HG02798 (cell line): ENCODE results near the gene POMGNT1.
"Not testable (repeated sequence)": the region's sequence is repeated elsewhere in the genome, so short reads cannot be mapped to it uniquely, and the experiment has no call there.

Experiments
- ATAC-seq: cut with Tn5 transposase; IDR thresholded peaks from one replicate; pipeline ENCODE4 v1.9.1; 2021; ENCODE audit warnings: mild to moderate bottlenecking; ENCODE audit not compliant: unreplicated experiment, poor library complexity

The POMGNT1 gene

DNA sequence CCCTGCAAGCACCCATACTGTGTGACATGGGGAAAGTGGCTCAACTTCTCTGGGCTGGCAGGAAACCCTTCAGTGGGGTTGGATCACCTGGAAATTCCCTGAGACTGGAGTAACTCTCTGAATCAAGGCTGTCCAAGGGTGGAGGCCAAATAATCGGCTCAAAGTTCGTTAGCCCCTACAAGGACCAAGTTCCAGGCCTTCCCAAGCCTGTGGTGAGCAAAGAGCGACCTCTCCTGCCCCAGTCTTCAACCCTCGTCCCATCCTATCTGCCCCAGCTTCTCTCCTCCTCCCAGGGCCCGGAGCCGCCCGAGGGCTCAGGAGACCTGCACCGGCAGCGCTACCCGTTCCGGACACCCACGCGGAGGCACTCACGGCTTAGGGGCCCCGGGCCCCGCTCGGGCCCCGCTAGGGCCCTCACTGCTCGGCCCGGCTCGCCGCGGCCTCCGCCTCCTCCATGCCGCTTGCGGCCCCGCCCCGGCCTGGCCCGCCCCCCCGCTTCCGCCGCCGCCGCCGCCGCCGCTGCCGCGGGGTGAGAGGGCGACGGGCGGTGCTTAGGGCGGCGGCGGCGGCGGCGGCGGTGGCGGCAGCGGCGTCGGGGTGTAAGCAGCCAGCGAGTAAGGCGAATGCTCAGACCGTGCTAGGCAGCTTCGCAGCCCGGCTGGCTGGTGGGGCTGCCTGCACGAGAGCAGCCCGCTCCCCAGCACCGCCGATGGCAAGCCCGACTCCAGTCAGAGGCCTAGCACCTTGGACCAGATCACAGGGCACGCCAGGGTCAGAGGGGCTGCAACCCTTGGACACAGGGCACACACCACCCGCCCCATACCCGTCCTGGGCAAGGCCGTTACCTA lies at the start of gene POMGNT1:
TSS of gene POMGNT1 (minus strand) at position 471 of the 848 bp plus-strand sequence. CDS start 613 bp downstream, outside the sequence.
- ATAC-seq, result peak; percentile 92

DNA sequence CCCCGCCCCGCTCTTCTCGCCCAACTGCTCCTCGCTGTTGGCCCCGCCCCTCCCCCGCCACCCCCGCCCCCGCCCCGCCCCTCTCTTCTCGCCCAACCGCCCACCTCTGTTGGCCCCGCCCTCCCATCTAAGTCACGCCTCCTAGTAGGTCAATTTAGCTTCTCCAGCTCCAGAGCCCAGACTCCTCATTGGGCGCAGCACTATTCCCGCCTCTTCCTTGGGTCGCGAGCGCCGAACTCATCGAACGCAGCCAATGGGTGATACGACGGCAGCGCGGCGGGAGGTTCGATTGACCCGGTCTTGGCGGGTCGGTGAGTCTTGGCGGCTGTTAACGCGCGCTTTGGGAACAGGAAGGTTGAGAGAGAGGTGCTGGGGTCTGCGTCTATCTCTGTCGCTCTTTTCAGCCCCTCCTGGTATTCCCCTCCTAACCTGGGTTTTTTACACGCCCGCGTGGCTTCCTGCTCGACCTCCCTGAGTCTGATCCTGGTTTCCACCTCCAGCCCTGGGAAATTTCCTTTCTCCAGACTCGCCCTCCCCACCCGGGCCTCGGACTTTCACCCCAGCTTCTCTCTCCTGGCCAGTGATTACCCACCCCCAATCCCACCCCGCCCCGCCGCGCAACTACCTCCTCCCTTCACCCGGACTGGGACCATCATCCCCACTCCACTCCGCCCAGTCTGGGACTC lies 49.3 kb upstream of the POMGNT1 start, which contains the start of gene RAD54L:
TSS of gene RAD54L (plus strand) at position 328 of the 686 bp plus-strand sequence. CDS start 643 bp downstream, outside the sequence.
- peak; percentile 96 for ATAC-seq

DNA sequence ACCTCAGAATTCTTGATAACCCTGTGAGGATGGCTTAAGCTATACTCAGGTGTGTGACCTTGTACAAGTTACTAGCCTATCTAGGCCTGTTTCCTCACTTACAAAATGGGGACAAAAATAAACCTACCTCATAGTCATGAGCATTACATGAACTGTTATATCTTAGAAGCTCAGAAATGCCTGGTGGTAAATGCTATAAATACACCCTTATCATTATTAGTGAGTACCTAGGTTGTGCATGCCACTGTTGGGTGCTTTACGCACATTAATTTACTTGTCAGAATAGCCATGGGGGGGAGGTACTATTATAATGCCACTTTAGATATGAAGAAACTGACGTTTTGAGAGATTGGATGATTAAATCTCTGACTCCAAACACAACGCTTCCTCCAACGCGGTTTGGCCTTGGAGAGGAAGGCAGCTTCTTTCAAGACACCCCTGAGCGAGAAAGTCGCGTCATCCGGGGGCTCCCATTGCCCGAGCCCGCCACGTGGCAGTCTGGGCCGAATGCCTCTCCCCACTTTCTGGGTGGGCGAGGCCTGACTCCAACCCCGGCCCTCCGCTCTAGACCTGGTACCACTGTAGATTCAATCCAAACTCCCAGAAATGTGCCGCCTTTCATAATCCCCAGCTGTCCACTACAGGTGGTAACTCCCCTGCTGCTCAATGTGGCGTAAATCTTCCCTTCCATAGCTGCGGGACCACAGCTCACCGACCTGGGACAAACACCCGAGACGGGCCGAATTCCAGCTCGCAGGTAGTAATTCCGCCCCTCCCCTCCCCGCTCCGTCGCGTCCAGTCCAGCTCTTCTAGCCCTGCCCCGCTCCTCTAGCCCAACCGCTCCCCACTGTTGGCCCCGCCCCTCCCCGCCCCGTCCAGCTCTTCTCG lies 48.6 kb upstream of the POMGNT1 start:
- ATAC-seq, result peak; percentile 66

DNA sequence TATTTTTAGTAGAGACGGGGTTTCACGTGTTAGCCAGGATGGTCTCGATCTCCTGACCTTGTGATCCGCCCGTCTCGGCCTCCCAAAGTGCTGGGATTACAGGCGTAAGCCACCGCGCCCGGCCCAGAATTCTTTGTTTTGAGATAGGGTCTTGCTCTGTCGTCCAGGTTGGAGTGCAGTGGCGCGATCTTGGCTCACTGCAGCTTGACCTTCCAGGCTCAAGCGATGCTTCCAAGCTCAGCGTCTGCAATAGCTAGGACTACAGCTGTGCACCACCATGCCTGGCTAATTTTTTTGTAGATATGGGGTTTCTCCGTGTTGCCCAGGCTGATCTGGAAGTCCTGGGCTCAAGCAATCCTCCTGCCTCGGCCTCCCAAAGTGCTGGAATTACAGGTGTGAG lies 47.9 kb upstream of the POMGNT1 start:
- ATAC-seq, result not testable (repeated sequence)

DNA sequence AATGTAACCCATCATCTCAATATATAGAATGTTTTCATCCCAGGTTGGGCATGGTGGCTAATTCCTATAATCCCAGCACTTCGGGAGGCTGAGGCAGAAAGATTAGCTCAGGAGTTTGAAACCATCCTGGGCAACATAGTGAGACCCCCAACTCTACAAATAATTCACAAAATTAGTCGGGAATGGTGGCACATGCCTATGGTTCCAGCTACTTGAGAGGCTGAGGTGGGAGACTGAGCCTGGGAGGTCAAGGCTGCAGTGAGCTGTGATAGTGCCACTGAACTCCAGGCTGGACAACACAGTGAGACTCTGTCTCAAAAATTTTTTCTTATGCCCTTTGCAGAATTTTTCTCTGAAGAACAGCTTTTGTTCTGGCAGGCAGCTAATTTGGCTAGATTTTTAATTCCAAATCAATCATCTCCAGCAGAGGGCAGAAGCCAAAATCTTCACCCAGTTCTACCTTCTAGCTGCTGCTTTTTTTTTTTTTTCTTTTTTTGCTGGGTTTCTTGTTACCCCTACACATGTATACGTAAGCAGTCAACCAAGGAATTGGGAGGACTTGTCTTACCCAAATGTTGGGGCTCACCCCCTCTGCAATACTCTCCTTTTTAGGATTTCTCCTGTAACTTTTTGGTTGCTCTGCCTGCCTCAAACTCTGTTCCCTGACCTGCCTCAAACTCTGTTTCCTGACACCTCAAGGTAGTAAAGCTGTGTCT lies 46.6 kb upstream of the POMGNT1 start:
- no peak for ATAC-seq

DNA sequence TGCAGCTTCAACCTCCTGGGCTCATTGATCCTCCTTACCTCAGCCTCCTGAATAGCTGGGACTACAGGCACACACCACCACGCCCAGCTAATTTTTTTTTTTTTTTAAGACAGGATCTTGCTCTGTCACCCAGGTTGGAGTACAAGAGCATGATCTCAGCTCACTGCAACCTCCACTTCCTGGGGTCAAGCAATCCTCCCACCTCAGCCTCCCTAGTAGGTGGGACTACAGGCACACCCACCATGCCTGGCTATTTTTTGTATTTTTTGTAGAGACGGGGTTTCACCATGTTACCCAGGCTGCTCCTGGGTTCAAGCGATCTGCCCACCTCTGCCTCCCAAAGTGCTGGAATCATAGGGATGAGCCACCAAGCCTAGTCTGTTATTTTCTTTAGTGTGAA lies 45.6 kb upstream of the POMGNT1 start:
- ATAC-seq, result not testable (repeated sequence)

DNA sequence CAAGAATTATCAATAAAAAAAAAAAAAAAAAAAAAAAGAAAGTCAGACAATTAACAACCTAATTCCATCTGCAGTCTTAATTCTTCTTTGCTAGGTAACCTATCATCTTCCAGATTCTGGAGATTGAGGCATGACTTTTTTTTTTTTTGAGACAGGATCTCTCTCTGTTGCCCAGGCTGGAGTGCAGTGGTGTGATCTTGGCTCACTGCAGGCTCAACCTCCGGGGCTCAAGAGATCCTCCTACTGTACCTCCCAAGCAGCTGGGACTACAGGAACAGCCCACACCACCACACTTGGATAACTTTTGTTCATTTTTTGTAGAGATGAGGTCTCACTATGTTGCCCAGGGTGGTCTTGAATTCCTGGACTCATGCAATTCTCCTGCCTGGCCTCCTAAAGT lies 44.7 kb upstream of the POMGNT1 start:
- ATAC-seq, result no peak

DNA sequence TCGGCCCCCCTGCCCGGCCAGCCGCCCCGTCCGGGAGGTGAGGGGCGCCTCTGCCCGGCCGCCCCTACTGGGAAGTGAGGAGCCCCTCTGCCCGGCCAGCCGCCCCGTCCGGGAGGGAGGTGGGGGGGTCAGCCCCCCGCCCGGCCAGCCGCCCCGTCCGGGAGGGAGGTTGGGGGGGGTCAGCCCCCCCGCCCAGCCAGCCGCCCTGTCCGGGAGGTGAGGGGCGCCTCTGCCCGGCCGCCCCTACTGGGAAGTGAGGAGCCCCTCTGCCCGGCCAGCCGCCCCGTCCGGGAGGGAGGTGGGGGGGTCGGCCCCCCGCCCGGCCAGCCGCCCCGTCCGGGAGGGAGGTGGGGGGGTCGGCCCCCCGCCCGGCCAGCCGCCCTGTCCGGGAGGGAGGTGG lies 43.5 kb upstream of the POMGNT1 start:
- ATAC-seq, result not testable (repeated sequence)

DNA sequence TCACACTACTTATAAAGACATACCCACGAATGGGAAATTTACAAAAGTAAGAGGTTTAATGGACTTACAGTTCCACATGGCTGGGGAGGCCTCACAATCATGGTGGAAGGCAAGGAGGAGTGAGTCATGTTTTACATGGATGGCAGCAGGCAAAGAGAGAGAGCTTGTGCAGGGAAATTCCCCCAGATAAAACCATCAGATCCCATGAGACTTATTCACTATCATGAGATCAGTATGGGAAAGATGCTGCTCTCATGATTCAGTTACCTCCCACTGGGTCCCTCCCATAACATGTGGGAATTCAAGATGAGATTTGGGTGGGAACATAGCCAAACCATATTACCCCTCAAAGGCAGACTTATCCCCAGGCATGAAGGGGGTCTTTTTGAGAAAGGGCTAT lies 40.6 kb upstream of the POMGNT1 start:
- not testable (repeated sequence) for ATAC-seq

DNA sequence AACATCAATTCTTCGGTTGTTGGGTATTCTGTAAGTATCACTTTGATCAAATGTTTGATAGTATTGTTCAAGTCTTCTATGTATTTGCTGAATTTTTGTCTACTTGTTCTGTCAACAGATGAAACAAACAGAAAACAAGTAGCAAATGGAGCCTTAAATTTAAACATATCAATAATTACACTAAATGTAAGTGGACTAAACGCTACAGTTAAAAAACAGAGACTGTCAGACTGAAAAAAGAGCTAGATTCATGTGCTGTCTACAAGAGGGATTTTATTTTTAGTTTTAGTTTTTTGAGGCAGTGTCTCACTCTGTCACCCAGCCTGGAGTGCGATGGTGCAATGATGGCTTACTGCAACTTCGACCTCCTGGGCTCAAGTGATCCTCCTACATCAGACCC lies 38.6 kb upstream of the POMGNT1 start:
- no peak for ATAC-seq

DNA sequence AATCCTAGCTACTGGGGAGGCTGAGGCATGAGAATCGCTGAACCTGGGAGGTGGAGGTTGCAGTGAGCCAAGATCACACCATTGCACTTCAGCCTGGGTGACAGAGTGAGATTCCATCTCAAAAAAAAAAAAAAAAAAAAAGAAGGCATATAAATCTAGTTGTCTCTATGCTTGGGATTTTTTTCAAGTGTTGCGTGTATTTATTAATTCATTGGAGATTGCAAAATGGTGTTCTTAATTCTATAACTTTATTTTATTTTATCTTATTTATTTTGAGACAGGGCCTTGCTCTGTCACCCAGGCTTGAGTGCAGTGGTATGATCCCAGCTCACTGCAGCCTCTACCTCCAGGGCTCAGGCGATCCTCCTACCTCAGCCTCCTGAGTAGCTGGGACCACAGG lies 33.0 kb upstream of the POMGNT1 start:
- not testable (repeated sequence) for ATAC-seq

DNA sequence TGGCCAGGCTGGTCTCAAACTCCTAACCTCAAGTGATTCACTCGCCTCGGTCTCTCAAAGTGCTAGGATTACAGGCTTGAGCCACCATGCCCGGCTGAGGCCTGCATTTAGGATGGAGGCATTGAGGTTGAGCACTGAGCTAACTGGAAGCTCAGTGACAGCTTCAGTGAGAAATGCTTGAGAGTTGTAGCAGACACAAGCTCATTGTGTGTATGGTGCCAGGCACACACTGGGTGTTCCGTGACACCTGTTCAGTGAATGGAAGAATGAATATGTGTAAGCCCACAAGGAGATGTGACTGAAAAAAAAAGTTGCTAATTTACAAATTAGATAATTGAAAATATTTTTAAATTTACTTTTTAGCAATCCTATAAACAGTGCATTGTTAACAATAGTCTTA lies 26.7 kb upstream of the POMGNT1 start:
- ATAC-seq, result no peak

DNA sequence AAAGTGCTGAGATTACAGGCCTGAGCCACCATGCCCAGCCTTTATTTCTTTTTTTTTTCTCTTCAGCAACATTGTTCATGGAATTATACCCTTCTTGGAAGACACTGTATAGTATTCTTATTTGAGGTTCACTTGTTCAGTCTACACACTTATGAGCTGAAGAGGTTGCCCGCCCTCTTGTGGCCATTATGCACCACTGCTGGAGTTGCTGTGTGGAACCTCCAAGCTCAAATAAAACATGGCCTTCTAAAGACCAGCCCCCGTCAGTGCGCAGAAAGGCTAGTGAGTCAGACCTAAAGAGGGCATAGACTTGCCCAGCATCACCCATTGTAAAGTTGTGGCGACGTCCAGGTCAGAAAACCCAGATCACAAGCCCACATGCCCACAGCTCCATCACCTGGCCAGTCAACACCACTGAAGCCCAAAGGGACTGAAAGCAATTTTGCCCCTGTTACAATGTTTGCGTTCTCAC lies 25.3 kb upstream of the POMGNT1 start:
- peak; percentile 86 for ATAC-seq

DNA sequence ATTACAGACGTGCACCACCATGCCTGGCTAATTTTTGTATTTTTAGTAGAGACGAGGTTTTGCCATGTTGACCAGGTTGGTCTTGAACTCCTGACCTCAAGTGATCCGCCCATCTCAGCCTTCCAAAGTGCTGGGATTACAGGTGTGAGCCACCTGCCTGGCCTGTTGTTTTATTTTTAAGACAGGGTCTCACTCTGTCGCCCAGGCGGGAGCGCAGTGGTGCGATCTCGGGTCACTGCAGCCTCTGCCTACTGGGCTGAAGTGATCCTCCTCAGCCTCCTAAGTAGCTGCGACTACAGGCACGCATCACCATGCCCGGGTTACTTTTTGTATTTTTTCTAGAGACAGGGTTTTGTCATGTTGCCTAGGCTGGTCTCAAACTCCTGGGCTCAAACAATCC lies 24.8 kb upstream of the POMGNT1 start:
- not testable (repeated sequence) for ATAC-seq

DNA sequence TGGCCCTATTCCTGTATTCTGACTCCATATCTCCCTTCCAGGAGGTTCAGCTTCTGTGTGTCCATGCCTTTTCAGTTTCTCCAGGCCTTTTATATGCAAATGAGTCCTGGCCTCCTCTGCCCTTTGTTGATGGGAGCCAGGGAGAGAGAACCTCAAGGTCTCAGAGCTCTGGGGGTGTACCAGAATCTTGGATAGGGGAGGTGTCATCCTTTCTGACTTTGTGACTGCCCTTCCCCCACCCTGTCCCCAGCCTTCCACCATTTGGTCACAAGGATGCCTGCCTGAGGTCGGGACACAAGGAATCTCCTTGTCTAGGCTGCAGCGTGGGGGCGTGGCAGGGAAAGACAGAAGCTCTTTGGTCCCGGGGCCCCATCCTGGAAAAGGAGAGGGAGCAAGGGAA lies 23.5 kb upstream of the POMGNT1 start:
- ATAC-seq, result no peak

DNA sequence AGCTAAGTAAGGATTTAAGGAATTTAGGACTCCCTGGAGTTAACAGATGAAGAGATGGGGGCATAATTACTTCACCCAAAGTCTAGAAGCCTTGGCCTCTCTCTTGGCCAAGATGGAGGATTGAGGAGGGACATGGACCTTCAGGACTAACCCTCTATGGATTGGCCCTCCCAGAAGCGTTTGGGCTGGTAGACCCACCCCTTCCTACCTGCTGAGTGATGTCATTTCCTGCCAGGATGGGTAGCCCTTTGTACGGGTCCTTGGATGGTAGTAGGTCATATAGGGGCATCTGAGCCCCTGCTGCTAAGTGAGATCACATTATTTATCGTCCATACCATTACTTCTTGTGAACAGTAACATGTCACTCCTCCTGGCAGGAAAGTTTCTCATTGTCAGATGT lies 22.6 kb upstream of the POMGNT1 start:
- no peak for ATAC-seq

DNA sequence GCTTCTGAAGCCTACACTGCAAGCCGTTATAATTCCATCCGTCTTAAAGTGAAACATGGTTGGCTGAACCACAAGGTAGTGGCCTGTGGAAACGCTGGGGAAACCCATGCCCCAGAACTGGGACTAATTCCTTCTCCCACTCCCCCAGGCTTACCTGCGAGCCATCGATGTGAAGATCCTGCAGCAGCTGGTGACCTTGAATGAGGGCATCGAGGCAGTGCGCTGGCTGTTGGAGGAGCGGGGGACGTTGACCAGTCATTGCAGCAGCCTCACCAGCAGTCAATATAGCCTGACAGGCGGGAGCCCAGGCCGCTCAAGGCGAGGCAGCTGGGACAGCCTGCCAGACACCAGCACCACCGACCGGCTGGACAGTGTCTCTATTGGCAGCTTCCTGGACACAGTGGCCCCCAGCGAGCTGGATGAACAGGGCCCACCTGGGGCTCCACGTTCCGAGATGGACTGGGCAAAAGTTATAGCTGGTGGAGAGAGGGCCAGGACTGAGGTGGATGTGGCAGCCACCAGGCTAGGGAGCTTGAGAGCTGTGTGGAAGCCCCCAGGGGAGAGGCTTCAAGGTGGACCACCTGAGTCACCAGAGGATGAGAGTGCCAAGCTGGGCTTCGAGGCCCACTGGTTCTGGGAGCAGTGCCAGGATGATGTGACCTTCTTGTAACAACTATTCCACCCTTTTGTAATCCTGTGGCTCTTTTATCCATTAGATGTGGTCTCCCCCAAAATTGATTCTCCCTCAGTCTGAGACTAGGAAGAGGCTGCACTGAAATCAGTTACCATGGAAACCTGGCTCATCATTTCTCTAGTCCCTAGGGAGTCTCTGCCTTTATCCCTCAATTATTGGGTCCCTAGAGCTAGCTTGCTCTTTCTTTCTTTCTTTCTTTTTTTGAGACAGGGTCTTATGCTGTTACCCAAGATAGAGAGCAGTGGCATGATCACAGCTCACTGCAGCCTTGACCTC lies 21.6 kb upstream of the POMGNT1 start:
- ATAC-seq, result no peak

DNA sequence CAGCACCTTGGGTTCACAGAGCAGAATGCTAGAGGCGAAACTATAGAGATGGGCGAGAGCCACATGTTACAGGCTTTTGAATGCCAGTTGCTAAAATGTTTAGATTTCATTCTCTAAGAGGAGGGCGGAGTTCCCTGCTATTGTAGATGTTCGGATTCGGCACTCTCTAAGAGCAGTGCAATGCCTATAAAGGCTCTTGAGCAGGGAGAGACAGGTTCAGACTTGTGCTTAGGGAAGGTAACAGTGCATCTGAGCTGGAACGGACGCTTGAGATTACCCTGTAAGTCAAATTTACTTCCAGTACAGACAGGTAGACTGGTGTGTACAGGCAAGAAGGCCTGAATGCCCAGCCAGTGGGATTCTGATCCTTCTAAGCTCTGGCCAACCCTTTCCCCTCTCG lies 20.2 kb upstream of the POMGNT1 start:
- no peak for ATAC-seq

DNA sequence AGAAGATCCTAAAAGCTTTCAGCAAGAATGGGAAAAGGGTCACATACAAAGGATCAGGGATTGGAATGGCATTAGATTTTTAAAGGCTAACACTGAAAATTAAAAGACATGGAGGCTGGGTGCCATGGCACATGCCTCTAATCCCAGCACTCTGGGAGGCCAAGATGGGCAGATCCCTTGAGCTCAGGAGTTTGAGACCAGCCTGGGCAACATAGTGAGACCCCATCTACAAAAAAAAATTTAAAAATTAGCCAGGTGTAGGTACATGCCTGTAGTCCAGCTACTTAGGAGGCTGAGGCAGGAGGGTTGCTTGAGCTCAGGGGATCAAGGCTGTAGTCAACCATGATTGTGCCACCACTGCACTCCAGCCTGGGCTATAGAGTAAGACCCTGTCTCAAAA lies 17.3 kb upstream of the POMGNT1 start:
- no peak for ATAC-seq
